Nephron progenitor cell (in vitro differentiated cells): Measurements from ENCODE around the gene ANKRD10.

Experiments used
- DNase-seq: peaks from one replicate; pipeline ENCODE4 v3.0.0; 2021
- H3K27ac Mint-ChIP-seq: 2 replicates; pipeline ENCODE4 v1.8.0; 2021; ENCODE audit warnings: mild to moderate bottlenecking, moderate library complexity, mixed read lengths
- H3K27me3 Mint-ChIP-seq: 2 replicates; pipeline ENCODE4 v1.8.0; 2021; ENCODE audit warnings: mild to moderate bottlenecking, low read depth, mixed read lengths; ENCODE audit not compliant: poor library complexity
- H3K36me3 Mint-ChIP-seq: 2 replicates; pipeline ENCODE4 v1.8.0; 2021; ENCODE audit warnings: low read depth, mixed read lengths
- H3K4me1 Mint-ChIP-seq: 2 replicates; pipeline ENCODE4 v1.8.0; 2021; ENCODE audit warnings: mixed read lengths
- H3K4me3 Mint-ChIP-seq: 2 replicates; pipeline ENCODE4 v1.8.0; 2021; ENCODE audit warnings: mild to moderate bottlenecking, moderate library complexity, mixed read lengths
- H3K9me3 Mint-ChIP-seq: 2 replicates; pipeline ENCODE4 v1.8.0; 2021; ENCODE audit warnings: mild to moderate bottlenecking, moderate library complexity, mixed read lengths
- TF ChIP-seq, protein P1 (sequence below): fragments of 200-600 bp; sonication (generic); IDR thresholded peaks from 2 replicates; pipeline ENCODE4 v1.5.0; 2021; ENCODE audit warnings: antibody characterized with exemption

The ANKRD10 gene

DNA sequence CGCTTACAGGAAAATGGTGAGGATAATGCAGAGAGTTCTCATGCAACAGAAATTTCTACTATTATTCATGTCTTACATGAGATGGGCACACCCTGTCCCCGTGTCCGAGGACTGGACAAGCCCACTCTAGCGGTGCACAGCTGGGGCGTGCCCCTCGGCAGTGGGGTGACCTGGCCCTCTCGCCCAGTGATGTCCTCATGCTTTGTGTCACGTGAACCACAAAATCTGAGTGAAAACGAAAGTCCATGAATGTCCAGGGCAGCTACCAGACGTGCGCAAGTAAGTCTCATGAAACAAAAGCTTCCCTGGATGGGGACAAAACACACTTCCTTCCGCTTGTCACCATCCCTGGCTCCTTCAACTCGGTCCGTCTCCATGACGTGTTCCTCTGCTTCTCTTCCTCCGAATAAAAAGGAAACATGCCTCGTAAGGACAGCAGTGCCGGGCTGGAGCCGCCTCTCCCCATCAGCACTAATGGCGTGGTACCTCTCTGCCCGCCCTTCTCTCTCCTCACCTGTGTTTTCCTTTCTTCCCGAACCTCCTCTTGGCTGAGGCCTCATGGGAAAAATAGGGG is 45.6 kb downstream of the ANKRD10 start:
- H3K27me3 Mint-ChIP-seq, result peaks cover 5% of the 10 kb centered on the region
- peaks cover 3% of the 10 kb centered on the region for H3K9me3 Mint-ChIP-seq
- TF ChIP-seq, protein P1, sequence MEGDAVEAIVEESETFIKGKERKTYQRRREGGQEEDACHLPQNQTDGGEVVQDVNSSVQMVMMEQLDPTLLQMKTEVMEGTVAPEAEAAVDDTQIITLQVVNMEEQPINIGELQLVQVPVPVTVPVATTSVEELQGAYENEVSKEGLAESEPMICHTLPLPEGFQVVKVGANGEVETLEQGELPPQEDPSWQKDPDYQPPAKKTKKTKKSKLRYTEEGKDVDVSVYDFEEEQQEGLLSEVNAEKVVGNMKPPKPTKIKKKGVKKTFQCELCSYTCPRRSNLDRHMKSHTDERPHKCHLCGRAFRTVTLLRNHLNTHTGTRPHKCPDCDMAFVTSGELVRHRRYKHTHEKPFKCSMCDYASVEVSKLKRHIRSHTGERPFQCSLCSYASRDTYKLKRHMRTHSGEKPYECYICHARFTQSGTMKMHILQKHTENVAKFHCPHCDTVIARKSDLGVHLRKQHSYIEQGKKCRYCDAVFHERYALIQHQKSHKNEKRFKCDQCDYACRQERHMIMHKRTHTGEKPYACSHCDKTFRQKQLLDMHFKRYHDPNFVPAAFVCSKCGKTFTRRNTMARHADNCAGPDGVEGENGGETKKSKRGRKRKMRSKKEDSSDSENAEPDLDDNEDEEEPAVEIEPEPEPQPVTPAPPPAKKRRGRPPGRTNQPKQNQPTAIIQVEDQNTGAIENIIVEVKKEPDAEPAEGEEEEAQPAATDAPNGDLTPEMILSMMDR, result no peak
- H3K27ac Mint-ChIP-seq, result no peak overlapping the region
- no peak overlapping the region for H3K4me3 Mint-ChIP-seq
- H3K4me1 Mint-ChIP-seq, result peaks cover 24% of the 10 kb centered on the region
- H3K36me3 Mint-ChIP-seq, result no peaks in the 10 kb centered on the region
- no peak for DNase-seq

DNA sequence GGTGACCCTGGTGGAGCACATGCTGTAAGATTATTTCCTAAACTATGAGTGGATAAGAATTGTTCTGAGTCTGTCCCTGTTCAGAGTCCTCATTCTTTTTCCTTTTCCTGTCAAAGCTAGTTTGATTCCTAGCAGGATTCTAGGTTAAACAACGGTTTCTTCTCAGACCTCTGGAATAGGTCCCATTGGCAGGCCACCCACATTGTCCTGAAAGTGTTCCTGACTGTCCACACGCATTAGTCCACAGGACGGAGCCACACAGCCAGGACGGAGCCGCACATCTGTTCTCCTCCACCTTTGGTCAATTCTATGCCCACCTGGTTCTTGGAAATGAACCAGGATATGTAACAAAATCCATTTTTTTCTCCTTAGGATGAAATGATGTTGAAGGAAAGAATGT is 46.1 kb downstream of the ANKRD10 start:
- TF ChIP-seq, protein P1, result no peak
- H3K4me1 Mint-ChIP-seq, result peaks cover 29% of the 10 kb centered on the region
- H3K9me3 Mint-ChIP-seq, result peaks cover 3% of the 10 kb centered on the region

GRCh38 chr13:110867380-110867779 is 47.5 kb downstream of the ANKRD10 start:
- peaks cover 11% of the 10 kb centered on the region for H3K27me3 Mint-ChIP-seq
- H3K9me3 Mint-ChIP-seq, result no peaks in the 10 kb centered on the region
- H3K4me1 Mint-ChIP-seq, result peaks cover 36% of the 10 kb centered on the region
- H3K4me3 Mint-ChIP-seq, result no peak overlapping the region
- TF ChIP-seq, protein P1, result no peak
- H3K36me3 Mint-ChIP-seq, result no peaks in the 10 kb centered on the region
- no peak for DNase-seq
- H3K27ac Mint-ChIP-seq, result no peak overlapping the region

More for the DNA sequence above, 46.1 kb downstream of the ANKRD10 start:
- Mint-ChIP-seq H3K36me3 (no peaks in the 10 kb centered on the region), H3K27me3 (peaks cover 8% of the 10 kb centered on the region), H3K4me3 (no peak overlapping the region), H3K27ac (no peak overlapping the region)
- DNase-seq, result no peak

DNA sequence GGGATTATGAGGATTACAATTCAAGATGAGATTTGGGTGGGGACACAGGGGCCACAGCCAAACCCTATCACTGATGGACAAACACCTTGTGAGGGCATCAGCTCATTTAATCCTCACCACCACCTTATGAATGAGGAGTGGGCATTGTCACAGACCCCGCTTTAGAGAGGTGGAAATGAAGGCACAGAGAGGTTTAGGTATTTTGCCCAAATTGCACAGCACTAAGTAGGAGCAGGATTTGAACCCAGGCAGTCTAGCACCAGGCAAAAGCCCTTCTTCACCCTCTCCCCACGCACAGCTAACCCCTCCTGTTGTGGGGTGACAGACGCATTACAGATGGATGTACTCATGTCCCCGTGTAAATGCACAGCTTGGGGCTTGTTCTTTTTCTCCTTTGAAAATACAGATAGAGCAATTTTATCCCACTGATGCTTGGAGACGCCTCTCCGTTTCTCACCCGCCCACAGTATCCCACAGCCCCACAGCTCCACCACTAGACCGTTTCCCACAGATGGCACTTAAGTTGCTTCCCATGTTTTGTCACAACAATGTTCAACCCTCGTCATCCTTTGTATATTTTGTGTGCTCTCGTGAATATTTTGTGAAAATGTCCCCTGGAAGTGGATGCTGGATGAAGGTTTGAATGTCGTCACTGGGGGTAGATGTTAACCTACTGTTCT is 48.2 kb downstream of the ANKRD10 start:
- Mint-ChIP-seq H3K4me1 (peaks cover 36% of the 10 kb centered on the region), H3K36me3 (no peaks in the 10 kb centered on the region), H3K27ac (no peak overlapping the region), H3K27me3 (peaks cover 11% of the 10 kb centered on the region), H3K4me3 (no peak overlapping the region), H3K9me3 (no peaks in the 10 kb centered on the region)
- no peak for DNase-seq
- TF ChIP-seq, protein P1, result no peak

GRCh38 chr13:110863685-110864084 is 51.2 kb downstream of the ANKRD10 start:
- Mint-ChIP-seq H3K36me3 (no peaks in the 10 kb centered on the region), H3K27ac (no peak overlapping the region), H3K27me3 (peaks cover 11% of the 10 kb centered on the region), H3K4me3 (no peak overlapping the region), H3K9me3 (no peaks in the 10 kb centered on the region), H3K4me1 (peaks cover 16% of the 10 kb centered on the region)
- TF ChIP-seq, protein P1, result no peak
- DNase-seq, result no peak

DNA sequence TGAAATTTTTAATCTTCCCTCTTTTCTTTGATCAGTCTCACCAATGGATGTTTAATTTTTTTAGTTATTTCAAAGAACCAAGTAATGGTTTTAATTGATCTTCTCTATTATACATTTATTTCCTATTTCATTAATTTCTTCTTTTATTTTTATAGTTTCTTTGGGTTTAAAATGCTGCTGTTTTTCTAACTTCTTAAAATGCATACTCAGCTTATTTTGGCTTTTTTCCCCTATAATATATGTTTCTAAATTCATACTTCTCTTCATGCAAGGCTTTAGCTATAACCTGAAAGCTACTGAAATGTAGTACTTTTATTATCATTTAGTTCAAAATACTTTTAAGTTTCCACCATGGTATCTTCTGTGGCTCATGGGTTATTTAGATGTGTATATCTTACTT is 53.9 kb downstream of the ANKRD10 start:
- Mint-ChIP-seq H3K4me3 (no peak overlapping the region), H3K36me3 (peaks cover 9% of the 10 kb centered on the region), H3K27me3 (peaks cover 12% of the 10 kb centered on the region), H3K9me3 (peaks cover 24% of the 10 kb centered on the region), H3K27ac (no peak overlapping the region), H3K4me1 (peaks cover 16% of the 10 kb centered on the region)
- TF ChIP-seq, protein P1, result no peak
- no peak for DNase-seq
